GM19438 (cell line): ENCODE measurements around the gene ARL4A.
"Not testable (repeated sequence)": the region's sequence is repeated elsewhere in the genome, so short reads cannot be mapped to it uniquely, and the experiment has no call there.

ENCODE experiments used
- ATAC-seq: cut with Tn5 transposase; IDR thresholded peaks from one replicate; pipeline ENCODE4 v1.9.1; 2021; ENCODE audit warnings: low read depth; ENCODE audit not compliant: unreplicated experiment

Gene ARL4A, protein sequence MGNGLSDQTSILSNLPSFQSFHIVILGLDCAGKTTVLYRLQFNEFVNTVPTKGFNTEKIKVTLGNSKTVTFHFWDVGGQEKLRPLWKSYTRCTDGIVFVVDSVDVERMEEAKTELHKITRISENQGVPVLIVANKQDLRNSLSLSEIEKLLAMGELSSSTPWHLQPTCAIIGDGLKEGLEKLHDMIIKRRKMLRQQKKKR

DNA sequence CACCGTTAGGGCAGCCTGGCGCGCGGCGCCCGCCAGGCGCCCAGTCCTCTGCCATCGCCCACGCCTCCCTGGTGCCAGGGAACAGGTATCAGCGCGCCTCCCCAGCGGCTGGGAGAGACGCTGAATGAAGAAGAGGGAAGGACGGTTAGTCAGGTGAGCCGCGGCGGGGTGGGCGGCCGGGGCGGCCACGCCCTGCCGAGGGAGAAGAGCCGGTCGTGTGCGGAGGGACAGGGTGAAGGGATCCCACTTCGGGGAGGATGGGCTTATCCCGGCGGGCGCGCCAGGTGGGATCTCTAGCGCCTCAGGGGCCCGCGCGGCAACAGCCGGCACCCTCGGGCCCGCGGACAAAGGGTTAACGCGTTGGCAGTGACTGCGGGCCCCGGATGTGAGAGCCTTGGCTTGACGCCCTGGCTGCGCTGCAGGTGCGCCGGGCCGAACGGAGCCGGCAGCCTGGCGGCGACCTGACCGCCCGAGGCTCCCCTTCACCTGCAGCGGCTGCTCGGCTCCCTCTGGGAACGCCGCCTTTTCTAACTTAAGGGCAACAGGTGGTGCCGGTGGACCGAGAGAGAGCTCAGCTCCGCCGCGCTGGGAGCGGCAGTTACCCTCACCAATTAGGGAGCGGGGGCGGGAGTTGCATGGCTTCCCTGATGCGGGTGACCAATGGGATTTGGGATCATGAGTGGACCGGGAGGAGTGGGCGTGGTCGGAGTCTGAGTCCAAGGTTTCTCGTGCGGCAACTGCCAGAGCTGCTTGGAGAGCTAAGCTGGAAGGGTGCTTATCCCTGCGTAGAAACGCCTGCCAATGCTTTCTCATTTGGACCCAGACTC, at the start of gene ARL4A:
Gene ARL4A (plus strand): TSS at position 743 of the 827 bp plus-strand sequence. CDS start 622 bp downstream, outside the sequence.
- peak; percentile 85 for ATAC-seq

DNA sequence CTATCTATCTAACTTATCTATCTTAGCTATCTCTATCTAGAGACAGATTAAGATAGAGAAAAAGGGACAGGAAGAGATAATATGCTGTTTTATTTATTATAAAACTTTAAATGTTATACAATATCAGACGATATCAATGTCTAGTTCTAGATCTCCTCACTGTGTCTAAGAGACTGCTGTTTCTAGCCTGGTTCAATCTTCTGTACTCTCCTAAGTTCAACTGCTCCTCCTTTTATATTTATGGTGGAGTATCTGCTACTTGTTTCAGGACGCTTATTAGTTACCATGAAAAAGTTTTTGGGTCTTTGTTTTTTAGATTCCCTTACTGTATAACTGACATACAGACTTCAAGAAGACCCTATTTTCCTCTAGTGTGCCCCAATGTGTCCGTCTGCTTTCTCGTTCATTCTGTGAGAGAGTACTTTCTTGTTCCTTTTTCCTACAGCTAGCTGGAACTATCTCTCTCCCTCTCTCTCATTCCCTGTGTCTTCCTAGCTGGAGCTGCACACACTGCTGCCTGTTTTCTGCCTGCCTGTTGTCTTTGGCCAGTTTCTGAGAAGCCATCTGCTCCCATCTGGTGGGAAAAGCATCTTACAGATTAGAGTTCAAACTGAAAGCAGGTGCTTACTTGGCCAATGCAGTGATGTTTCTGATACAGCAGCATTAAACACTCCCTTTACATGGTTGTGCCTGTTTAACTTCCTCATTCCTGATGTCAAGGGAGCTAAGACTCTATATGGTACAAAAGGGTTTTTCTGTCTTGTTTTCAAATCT, 49.4 kb upstream of the ARL4A start:
- ATAC-seq = no peak

DNA sequence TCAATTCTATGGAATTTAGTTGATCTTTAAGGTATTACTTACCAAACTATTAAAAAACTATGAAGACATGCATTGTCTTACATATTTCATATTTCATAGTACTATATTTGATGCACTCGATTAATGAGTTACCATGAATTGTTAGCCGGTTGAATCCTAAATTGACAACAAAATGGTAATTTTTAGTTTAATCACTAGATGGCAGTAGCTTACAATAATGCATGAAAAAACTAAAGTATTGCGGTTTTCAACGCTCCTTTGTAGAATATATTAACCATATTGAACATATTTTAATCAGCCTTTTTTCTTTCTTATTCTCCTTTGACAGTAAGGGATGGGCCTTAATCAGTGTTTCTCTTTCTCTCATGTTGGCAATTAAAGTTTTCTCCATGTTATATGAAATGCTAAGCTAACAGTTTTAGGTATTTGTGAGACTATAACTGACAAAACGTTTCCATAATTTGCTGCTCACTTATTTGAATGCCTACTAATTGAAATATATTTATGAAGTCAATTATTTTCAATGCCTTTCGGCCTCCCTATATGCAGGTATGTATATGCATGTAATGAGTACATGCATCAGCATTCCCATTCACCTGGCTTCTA, 48.5 kb upstream of the ARL4A start:
- peak; percentile 51 for ATAC-seq

DNA sequence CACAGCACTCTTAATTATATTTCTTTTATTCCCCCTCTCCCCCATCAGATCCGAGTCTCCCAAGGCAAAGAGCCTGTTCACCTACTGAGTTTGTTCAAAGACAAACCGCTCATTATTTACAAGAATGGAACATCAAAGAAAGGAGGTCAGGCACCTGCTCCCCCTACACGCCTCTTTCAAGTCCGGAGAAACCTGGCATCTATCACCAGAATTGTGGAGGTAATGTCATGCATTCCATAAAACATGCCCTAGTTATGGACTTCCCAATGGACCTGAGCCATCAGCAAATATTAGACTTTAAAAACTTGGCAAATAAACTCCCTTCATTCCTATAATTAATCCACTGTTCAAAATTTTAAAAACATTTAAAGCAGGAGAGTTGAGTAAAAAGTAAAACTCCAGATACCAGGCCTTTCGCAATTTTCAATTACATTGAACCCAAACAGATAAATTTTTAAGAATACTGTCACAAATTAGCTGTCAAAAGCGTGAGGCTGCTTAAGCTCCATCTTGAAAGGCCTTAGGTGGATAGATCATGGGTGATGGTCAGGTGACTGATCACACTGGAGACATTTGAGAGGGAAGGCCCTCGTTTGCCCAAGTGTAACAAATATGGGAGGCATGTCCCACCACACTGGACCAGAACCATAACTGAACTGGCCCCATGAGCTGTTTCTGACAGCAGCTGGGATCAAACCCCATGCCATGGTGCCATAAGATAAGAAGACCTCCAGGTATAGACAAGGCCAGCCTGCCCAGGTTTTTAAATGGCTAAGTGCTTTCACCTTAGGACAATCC, 46.9 kb upstream of the ARL4A start:
- ATAC-seq = no peak

DNA sequence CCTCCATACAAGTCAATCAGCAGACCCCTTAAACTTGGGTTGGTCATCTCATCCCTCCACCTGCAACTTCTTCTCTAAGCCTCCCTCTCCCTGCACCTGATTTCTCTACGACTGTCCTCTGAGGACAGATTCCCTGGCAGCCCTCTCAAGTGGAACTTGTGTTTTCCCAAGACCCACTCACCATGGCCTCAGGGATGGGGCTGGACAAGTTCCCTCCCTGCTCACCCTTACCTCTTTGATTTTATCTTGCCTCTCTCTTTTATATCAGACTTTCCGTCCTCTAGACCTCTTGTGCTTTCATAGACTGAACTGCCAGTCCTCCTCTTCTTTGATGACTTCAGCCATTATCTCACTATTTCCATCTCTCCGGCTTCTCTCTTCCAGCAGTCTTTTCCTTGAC, 46.2 kb upstream of the ARL4A start:
- ATAC-seq = no peak

DNA sequence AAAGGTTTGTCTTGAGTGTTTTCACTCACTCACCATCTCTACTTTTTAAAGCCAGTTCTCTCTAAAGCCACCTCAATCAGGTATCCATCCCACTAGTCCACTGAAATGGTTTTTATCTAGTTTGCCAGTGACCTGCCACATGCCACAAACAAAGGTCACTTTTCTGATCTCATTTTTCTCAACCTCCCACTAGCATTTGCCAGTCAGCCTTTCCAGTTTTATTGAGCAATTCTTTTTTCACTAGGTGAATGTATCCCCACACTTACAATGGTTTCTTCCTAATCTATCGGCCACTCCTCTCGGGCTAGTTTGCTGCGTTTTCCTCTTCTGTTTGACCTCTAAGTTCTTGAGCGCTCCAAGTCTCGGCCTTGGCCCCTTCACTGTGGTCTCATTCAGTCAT, 44.9 kb upstream of the ARL4A start:
- ATAC-seq = no peak

DNA sequence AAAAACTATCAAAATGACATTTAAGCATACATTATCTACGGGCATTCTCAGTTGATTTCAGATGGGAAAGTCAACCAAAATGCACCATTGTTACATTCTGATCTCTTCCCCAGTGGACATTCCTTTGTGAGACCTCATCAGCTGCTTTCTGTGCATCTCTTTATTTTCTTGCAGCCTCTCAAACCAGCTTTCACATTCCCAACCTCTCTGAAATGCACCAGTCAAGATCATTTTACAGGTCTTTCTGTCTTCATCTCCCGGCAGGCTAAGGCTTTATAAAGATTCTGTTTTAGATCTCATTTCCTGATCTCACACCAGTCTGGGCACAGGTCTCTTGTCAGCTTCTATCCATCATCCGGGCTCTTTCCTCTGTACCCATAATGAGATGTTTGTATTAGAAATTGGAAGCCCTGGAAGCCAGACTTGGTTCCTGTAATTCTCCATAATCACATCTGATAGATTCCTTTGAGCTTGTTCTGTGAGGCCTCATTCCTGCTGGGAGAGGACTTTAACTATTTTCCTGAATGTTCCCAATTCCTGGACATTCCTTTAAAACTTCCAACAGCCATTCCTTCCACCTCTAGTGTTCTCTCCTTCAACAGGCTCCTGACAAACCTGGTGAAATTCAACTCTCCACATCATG, 44.3 kb upstream of the ARL4A start:
- no peak for ATAC-seq

DNA sequence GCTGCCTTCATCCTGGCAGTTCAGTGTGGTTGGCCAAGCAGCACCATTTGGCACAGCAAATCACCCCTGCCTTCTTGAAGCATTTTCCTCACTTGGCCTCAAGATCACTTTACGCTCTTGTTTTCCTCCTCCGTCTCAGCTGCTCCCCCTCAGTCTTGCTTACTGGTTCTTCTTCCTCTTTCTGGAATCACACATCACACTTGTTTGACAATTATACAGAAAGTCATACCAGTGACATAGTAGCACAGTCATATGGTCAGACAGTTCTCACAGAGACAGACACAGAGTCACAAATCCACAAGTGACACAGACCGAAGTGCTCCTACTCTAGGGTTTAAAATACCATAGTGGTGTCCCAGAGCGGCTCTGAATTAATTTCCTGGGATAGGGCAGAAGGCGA, 43.8 kb upstream of the ARL4A start:
- ATAC-seq = no peak

DNA sequence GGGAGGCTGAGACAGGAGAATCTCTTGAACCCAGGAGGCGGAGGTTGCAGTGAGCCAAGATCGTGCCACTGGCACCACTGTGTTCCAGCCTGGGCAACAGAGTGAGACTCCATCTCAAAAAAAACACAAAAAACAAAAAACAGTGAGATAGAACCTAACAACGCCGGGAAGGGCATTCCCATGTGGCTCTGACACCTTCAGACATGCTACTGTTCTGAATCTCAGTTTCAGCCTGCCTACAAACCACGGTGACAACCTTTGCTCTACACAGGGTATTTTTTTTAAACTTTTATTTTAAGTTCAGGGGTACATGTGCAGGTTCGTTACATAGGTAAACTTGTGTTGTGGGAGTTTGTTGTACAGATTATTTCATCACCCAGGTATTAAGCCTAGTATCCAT, 42.2 kb upstream of the ARL4A start:
- not testable (repeated sequence) for ATAC-seq

DNA sequence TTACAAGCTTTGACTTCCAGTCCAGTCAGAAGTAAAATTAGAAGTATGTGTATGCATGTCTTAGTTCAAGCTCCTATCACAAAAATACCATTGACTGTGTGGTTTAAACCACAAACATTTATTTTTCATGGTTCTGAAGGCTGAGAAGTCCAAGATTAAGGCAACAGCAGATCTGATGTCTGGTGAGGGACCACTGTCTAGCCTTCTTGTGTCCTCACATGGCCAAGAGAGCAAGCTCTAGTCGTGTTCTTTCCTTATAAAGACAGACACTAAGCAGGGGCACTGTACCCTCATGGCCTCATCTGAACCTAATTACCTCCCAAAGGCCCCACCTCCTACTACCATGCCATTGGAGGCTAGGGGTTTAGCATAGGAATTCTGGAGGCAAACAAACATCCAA, 41.3 kb upstream of the ARL4A start:
- no peak for ATAC-seq

DNA sequence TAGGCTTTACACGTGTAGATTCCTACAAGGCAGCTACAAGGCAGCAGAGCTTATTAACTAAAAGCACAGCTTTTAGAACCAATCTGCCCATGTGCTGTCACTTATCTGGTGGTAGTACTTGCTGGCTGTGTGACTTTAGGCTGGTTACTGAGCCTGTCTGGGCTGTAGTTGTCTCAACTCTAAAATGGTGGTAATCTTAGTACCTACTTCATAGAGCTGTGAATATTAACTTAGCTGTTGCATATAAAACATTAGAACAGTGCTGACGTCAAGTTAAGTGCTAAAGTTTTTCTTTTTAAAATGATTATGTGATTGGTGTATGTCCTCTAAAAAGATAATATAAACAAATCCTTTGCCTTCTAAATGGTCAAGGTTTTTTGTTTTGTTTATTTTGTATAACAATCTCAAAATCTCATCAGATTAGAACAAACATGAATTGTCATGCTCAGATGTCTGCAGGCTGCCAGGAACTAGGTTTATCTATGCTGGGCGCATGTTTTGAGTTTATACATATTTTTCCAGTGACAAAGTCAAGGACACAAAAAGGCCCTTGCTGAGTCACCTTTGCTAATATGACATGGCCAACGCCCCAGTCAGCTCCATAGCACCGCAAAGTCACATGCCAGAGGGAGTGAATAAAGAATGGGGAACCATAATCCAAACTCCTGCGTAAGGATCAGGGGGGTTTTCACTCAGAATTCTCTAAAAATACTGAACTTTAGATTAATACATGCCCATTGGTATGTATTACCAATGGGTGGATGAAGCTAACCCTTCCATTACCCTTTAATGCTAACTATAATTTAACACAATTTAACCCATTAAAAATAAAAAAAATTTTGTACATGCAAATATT, 39.8 kb upstream of the ARL4A start:
- ATAC-seq = no peak

DNA sequence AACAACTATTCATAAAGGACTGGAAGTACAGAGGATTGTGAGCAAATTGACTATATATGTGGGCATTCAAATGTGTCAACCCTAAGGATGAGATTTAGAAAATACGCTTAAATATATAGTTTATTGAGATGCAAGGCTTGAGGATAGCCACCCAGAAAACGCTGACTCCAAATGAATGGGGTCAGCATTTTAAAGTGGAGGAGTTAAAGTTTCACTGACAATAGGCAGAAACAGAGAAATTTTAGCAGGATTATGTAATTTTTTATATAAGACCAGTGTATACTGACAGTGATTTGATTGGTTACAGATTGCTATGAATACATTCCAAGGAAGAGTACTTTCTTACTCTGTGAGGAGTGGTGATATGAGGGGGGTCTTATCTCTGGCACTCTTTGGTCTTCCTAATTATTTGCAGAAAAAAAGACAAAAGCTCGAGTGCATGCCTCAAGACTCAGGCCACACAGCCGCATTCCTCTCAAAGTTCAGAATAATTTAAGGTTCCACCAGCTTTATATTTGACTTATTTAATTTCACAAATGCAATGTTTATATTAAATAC, 38.6 kb upstream of the ARL4A start:
- ATAC-seq = no peak

DNA sequence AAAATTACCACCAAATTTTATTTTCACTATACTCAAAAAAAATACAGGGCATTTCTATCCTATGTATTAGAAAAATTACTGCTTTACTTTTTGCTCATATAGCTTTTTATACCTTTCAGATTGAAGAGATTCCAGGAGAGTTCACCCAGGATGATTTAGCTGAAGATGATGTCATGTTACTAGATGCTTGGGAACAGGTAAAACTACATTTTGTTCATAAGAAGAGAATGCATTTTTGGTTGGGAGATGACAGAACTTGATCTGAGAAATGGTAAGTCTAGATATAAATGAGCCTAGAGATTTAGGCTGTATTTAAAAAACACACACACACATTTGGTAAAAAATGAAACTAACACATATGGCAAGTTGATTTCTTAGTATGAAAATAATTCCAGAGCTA, 38.1 kb upstream of the ARL4A start:
- ATAC-seq = no peak

DNA sequence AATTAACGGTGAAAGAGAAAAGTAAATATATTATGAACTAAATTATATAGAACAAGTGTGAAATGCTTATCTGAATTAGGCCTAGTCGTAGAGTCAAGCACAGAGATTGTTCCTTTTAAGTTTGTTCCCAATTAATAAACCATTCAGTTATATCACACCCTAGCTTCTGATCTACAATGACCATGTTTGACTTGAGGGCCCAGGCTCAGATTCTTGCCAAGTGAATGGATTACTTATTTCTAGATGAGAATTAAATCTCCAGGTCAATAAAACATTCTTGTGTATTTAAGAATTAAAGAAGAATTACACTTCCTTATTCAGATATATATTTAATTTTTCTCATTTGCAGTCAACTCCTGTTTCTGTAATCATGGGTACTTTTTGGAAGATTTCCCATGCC, 37.4 kb upstream of the ARL4A start:
- no peak for ATAC-seq

DNA sequence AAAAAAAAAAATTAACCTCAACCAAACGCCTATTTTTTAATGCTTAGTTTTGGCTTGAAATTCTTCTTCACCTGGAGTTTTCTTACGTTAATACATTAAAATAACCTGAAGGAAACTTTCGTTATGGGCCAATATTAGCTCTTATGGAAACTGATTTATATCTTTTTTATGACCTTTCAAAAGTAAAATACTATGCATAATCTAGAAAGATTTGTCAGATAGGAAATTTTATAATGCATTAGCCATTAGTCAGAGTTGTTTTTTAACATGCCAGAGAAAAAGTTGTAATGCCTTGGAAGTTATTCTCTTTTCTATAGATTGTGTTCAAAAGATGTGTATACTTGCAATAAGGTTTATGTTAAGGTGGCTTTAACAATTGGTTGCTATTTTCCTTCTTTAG, 34.3 kb upstream of the ARL4A start:
- no peak for ATAC-seq

DNA sequence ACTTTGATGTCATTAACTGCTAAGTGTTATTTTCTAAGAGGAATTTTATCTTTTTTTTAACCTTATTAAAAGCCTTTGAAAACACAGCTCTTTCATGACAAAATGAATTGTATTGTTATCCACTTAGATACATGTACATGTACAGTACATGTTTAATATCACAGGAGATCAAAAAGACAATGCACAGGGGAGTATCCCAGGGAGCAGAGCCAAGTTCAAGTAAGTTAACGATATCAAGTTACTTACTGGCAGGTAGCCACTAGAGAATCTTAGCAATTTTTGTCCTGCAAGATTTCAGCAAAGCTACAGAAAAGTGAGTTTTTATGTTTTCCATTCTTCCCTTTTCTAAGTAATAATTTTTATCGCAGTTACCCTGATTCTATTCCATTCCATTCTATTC, 33.9 kb upstream of the ARL4A start:
- no peak for ATAC-seq

DNA sequence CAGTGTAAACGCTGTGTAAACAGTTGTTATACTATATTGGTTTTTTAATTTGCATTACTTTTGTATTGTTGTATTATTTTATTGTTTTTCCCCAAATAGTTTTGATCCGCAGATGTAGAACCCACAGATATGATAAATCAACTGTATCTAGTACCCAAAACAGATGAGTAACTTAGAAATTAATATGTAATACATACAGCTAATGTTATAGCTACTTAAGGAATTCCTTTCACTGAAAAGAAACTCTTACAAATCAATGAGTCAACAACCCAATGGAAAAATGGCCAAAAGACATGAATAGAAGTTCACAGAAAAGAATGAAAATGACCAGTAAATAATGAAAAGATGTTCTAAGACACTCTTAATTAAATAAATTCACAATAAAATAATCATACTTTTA, 32.3 kb upstream of the ARL4A start:
- no peak for ATAC-seq

DNA sequence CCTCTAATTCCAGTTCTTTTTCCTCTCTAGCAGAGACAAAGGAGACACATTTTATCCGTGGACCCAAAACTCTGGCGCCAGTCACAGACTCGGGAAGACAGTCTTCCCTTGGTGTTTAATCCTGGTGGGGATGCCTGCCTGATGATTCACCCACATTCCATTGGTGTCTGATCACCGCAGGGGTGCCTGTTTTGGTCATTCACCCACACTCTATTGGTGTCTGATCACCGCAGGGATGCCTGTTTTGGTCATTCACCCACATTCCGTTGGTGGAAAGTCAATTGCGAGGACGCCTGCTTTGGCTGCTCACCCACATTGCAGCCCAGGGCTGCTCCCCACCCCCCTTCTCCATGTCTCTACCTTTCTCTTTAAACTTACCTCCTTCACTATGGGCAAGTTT, 27.0 kb upstream of the ARL4A start:
- ATAC-seq = not testable (repeated sequence)

DNA sequence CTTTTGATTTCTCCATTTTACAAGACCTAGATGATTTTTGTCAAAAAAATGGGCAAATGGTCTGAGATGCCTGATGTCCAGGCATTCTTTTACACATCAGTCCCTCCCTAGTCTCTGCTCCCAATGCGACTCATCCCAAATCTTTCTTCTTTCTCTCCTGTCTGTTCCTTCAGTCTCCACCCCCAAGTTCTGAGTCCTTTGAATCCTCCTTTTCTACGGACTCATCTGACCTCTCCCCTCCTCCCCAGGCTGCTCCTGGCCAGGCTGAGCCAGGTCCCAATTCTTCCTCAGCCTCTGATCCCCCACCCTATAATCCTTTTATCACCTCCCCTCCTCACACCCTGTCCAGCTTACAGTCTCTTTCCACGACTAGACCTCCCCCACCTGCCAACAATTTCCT, 26.4 kb upstream of the ARL4A start:
- not testable (repeated sequence) for ATAC-seq
